Measurements from ENCODE around the gene NCOA3.

GRCh38 chr20:47546184-47547033 is 44.7 kb downstream of the NCOA3 start:
- TF ChIP-seq CTCF (IDR thresholded peaks at IDR 0.05) (no peak), POLR2A (IDR thresholded peaks at IDR 0.05) (no peak)

All from esophagus squamous epithelium (tissue), 4 donors.